HEK293 (cell line): ENCODE measurements around the gene ZSCAN16.

Source experiments
- CTCF ChIA-PET: fragments of 350-600 bp; formaldehyde crosslinking; extraction: SDS; loops from one replicate; lab custom pipeline; 2021; ENCODE audit warnings: antibody characterized with exemption; lab: Yijun Ruan, JAX
- POLR2A ChIA-PET: fragments of 300-600 bp; formaldehyde crosslinking; extraction: SDS; loops from one replicate; lab custom pipeline; 2020; ENCODE audit warnings: antibody characterized with exemption, inconsistent platforms; lab: Yijun Ruan, JAX
- H3K27ac ChIP-seq: fragments of 200-500 bp; sonication (Bioruptor generic); 2 replicates; pipeline ENCODE4 v1.5.1; 2014; ENCODE audit warnings: low read depth, low read length, control low read depth, inconsistent platforms; ENCODE audit errors: extremely low read depth
- H3K36me3 ChIP-seq, 2 experiments: fragments of 200-500 bp in 1 of 2; sonication (Bioruptor generic) in 1 of 2; 1 replicate in 1 of 2; 2 replicates in 1 of 2; pipeline ENCODE4 v1.5.1; 2014 to 2017; ENCODE audit warnings: inconsistent platforms in 2 of 2, low read length in 2 of 2; ENCODE audit not compliant: control insufficient read depth in 2 of 2, insufficient read depth in 1 of 2
- H3K4me1 ChIP-seq: fragments of 200-500 bp; sonication (Bioruptor generic); 2 replicates; pipeline ENCODE4 v1.5.1; 2014; ENCODE audit warnings: mild to moderate bottlenecking, low read length, inconsistent platforms; ENCODE audit not compliant: control insufficient read depth, insufficient read depth
- H3K4me3 ChIP-seq: 2 replicates; pipeline ENCODE4 v1.5.1; 2011; ENCODE audit warnings: low read depth, mild to moderate bottlenecking, control low read depth, low read length, moderate library complexity
- H3K9me3 ChIP-seq: fragments of 200-500 bp; sonication (Bioruptor generic); 2 replicates; pipeline ENCODE4 v1.5.1; 2014; ENCODE audit warnings: low read depth, low read length, inconsistent platforms; ENCODE audit not compliant: control insufficient read depth, insufficient read depth
- IKZF3 ChIP-seq: fragments of 450-650 bp; IDR thresholded peaks from 2 replicates; pipeline ENCODE4 v1.5.0; 2018; ENCODE audit warnings: missing biosample characterization, mild to moderate bottlenecking, missing genetic modification characterization, moderate library complexity
- REPIN1 ChIP-seq: fragments of 450-650 bp; formaldehyde crosslinking; IDR thresholded peaks from 2 replicates; pipeline ENCODE4 v1.5.1; 2017; ENCODE audit warnings: missing biosample characterization, missing genetic modification characterization, low read depth
- SCRT1 ChIP-seq: fragments of 450-650 bp; formaldehyde crosslinking; IDR thresholded peaks from 2 replicates; pipeline ENCODE4 v1.5.1; 2016; ENCODE audit warnings: missing biosample characterization, missing genetic modification characterization, borderline replicate concordance
- ZBTB1 ChIP-seq: fragments of 450-650 bp; formaldehyde crosslinking; IDR thresholded peaks from 2 replicates; pipeline ENCODE4 v1.5.1; 2016; ENCODE audit warnings: missing biosample characterization, missing genetic modification characterization
- ZNF155 ChIP-seq: fragments of 450-650 bp; formaldehyde crosslinking; IDR thresholded peaks from 2 replicates; pipeline ENCODE4 v1.5.1; 2016; ENCODE audit warnings: missing biosample characterization, missing genetic modification characterization
- ZNF169 ChIP-seq: fragments of 450-650 bp; formaldehyde crosslinking; IDR thresholded peaks from 2 replicates; pipeline ENCODE4 v1.5.1; 2016; ENCODE audit warnings: missing biosample characterization, missing genetic modification characterization
- ZNF366 ChIP-seq: fragments of 450-650 bp; formaldehyde crosslinking; conservative IDR thresholded peaks from 2 replicates; pipeline ENCODE4 v1.5.1; 2016; ENCODE audit warnings: missing biosample characterization, missing genetic modification characterization
- ZNF510 ChIP-seq: fragments of 450-650 bp; formaldehyde crosslinking; IDR thresholded peaks from 2 replicates; pipeline ENCODE4 v1.5.1; 2018; ENCODE audit warnings: mild to moderate bottlenecking, missing genetic modification characterization, missing biosample characterization; ENCODE audit not compliant: insufficient replicate concordance
- ZNF555 ChIP-seq: fragments of 450-650 bp; formaldehyde crosslinking; conservative IDR thresholded peaks from 2 replicates; pipeline ENCODE4 v1.5.1; 2017; ENCODE audit warnings: missing biosample characterization, mild to moderate bottlenecking, missing genetic modification characterization, inconsistent platforms
- ZNF560 ChIP-seq: fragments of 450-650 bp; formaldehyde crosslinking; IDR thresholded peaks from 2 replicates; pipeline ENCODE4 v1.5.1; 2017; ENCODE audit warnings: missing biosample characterization, missing genetic modification characterization, borderline replicate concordance
- ZNF621 ChIP-seq: fragments of 450-650 bp; formaldehyde crosslinking; IDR thresholded peaks from 2 replicates; pipeline ENCODE4 v1.5.1; 2017; ENCODE audit warnings: missing biosample characterization, missing genetic modification characterization
- ZNF76 ChIP-seq: fragments of 450-650 bp; formaldehyde crosslinking; IDR thresholded peaks from 2 replicates; pipeline ENCODE4; 2016; ENCODE audit warnings: low read depth, missing biosample characterization, missing genetic modification characterization, borderline replicate concordance
- TF ChIP-seq, protein P1 (sequence below): fragments of 450-650 bp; formaldehyde crosslinking; IDR thresholded peaks from 2 replicates; pipeline ENCODE4 v1.5.1; 2016; ENCODE audit warnings: missing biosample characterization, missing genetic modification characterization, borderline replicate concordance
- TF ChIP-seq, protein P2 (sequence below): fragments of 450-650 bp; formaldehyde crosslinking; IDR thresholded peaks from 2 replicates; pipeline ENCODE4 v1.5.1; 2016; ENCODE audit warnings: missing biosample characterization, missing genetic modification characterization

Gene ZSCAN16

DNA sequence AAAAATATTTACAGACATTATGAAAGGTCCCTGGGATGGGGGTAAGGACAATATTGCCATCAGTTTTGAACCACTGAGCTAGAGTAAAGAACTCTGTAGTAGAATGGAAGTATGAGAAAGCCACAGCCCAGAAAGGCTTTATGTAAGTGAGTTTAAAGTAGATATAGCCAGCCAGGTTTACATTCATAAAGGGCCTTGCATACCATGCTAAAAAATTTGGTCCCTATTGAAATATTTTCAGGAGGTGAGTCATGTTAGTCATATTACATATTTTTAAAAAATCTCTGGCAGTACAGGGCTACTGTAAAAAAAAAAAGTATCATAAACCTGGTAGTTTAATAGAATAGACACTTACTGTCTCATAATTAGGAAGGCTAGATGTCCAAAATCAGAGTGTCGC is 20.8 kb downstream of the ZSCAN16 start:
- TF ChIP-seq ZNF76 (tag by site-specific recombination) (no peak), ZNF555 (tag by site-specific recombination) (no peak), SCRT1 (tag by site-specific recombination) (no peak)
- Histone ChIP-seq H3K9me3 (no peaks in the 10 kb centered on the region), H3K4me1 (peaks cover 2% of the 10 kb centered on the region; the same call in 1 of the 2 replicates), H3K27ac (no peak overlapping the region), H3K36me3 (peaks cover 39 to 60% of the 10 kb centered on the region in 2 experiments), H3K4me3 (no peak overlapping the region)
- ChIA-PET CTCF (interaction anchor here (0.7 kb wide), 1 partner anchor 549 kb away, joined by 12 read pairs; no protein-coding TSS in a partner anchor), POLR2A (interaction anchor here (1.1 kb wide), 1 partner anchor 9 kb away, joined by 6 read pairs; no protein-coding TSS in a partner anchor)

DNA sequence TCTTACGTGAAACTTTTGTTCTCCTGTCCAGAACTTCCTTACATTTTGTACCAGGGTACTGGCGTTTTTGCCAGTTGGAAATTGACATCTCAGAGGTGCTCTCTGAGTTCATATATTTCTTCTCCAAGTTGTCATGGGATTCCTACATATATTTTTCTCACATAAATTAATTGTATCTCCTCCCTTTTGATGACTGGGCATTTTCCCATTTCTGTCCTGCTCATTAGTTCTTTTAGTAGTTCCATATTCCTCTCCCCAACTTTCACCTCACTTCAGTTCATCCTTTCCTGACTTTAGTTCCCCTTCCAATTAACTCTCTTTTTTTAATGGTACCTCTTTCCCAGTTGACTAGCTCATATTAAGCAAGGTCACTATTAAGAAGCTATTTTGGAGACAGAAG is 28.1 kb downstream of the ZSCAN16 start:
- no peak for TF ChIP-seq ZNF560 (tag by site-specific recombination)
- TF ChIP-seq ZBTB1 (tag by site-specific recombination), result no peak
- no peak for TF ChIP-seq ZNF366 (tag by site-specific recombination)
- TF ChIP-seq ZNF621 (tag by site-specific recombination), result no peak
- no peak for TF ChIP-seq ZNF155 (tag by site-specific recombination)
- TF ChIP-seq ZNF169 (tag by site-specific recombination), result no peak
- TF ChIP-seq, protein P1, sequence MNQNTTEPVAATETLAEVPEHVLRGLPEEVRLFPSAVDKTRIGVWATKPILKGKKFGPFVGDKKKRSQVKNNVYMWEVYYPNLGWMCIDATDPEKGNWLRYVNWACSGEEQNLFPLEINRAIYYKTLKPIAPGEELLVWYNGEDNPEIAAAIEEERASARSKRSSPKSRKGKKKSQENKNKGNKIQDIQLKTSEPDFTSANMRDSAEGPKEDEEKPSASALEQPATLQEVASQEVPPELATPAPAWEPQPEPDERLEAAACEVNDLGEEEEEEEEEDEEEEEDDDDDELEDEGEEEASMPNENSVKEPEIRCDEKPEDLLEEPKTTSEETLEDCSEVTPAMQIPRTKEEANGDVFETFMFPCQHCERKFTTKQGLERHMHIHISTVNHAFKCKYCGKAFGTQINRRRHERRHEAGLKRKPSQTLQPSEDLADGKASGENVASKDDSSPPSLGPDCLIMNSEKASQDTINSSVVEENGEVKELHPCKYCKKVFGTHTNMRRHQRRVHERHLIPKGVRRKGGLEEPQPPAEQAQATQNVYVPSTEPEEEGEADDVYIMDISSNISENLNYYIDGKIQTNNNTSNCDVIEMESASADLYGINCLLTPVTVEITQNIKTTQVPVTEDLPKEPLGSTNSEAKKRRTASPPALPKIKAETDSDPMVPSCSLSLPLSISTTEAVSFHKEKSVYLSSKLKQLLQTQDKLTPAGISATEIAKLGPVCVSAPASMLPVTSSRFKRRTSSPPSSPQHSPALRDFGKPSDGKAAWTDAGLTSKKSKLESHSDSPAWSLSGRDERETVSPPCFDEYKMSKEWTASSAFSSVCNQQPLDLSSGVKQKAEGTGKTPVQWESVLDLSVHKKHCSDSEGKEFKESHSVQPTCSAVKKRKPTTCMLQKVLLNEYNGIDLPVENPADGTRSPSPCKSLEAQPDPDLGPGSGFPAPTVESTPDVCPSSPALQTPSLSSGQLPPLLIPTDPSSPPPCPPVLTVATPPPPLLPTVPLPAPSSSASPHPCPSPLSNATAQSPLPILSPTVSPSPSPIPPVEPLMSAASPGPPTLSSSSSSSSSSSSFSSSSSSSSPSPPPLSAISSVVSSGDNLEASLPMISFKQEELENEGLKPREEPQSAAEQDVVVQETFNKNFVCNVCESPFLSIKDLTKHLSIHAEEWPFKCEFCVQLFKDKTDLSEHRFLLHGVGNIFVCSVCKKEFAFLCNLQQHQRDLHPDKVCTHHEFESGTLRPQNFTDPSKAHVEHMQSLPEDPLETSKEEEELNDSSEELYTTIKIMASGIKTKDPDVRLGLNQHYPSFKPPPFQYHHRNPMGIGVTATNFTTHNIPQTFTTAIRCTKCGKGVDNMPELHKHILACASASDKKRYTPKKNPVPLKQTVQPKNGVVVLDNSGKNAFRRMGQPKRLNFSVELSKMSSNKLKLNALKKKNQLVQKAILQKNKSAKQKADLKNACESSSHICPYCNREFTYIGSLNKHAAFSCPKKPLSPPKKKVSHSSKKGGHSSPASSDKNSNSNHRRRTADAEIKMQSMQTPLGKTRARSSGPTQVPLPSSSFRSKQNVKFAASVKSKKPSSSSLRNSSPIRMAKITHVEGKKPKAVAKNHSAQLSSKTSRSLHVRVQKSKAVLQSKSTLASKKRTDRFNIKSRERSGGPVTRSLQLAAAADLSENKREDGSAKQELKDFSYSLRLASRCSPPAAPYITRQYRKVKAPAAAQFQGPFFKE (tag by site-specific recombination), result no peak
- TF ChIP-seq ZNF555 (tag by site-specific recombination), result no peak
- no peak for TF ChIP-seq REPIN1 (tag by site-specific recombination)
- no peak for TF ChIP-seq IKZF3 (tag by site-specific recombination)
- TF ChIP-seq, protein P2, sequence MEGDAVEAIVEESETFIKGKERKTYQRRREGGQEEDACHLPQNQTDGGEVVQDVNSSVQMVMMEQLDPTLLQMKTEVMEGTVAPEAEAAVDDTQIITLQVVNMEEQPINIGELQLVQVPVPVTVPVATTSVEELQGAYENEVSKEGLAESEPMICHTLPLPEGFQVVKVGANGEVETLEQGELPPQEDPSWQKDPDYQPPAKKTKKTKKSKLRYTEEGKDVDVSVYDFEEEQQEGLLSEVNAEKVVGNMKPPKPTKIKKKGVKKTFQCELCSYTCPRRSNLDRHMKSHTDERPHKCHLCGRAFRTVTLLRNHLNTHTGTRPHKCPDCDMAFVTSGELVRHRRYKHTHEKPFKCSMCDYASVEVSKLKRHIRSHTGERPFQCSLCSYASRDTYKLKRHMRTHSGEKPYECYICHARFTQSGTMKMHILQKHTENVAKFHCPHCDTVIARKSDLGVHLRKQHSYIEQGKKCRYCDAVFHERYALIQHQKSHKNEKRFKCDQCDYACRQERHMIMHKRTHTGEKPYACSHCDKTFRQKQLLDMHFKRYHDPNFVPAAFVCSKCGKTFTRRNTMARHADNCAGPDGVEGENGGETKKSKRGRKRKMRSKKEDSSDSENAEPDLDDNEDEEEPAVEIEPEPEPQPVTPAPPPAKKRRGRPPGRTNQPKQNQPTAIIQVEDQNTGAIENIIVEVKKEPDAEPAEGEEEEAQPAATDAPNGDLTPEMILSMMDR, result no peak
- no peak for TF ChIP-seq ZNF510 (tag by site-specific recombination)
- Histone ChIP-seq H3K27ac (no peak overlapping the region), H3K4me1 (no peaks in the 10 kb centered on the region), H3K36me3 (peaks cover 47 to 99% of the 10 kb centered on the region in 2 experiments), H3K4me3 (no peak overlapping the region), H3K9me3 (no peaks in the 10 kb centered on the region)
- ChIA-PET POLR2A (interaction anchor here (1.5 kb wide), 1 partner anchor 11 kb away, joined by 8 read pairs; the partner anchor contains the start of gene ZKSCAN8), CTCF (interaction anchor here (1.5 kb wide), 1 partner anchor 9 kb away, joined by 5 read pairs; no protein-coding TSS in a partner anchor)
